Measurements from ENCODE around the gene HERC4.
A peak's percentile ranks its signal among the peaks of the same experiment; 100 is the strongest.
"Not testable (repeated sequence)": the region's sequence is repeated elsewhere in the genome, so short reads cannot be mapped to it uniquely, and the experiment has no call there.

The HERC4 gene

DNA sequence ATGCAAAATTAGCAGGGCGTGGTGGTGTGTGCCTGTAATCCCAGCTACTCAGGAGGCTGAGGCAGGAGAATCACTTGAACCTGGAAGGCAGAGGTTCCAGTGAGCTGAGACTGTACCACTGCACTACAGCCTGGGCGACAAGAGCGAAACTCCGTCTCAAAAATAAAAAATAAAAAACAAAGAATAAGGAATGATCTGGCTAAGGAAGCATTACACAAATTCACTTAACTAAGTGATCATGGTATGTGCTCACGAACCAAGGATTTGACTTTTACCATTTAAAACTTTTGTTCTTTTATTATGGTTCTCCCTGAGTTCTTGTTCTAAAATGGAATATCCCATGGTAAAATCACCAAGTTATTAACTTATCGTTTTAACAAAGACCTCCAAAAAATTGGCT, 119.5 kb downstream of the HERC4 start:
- DNase-seq = no peak

DNA sequence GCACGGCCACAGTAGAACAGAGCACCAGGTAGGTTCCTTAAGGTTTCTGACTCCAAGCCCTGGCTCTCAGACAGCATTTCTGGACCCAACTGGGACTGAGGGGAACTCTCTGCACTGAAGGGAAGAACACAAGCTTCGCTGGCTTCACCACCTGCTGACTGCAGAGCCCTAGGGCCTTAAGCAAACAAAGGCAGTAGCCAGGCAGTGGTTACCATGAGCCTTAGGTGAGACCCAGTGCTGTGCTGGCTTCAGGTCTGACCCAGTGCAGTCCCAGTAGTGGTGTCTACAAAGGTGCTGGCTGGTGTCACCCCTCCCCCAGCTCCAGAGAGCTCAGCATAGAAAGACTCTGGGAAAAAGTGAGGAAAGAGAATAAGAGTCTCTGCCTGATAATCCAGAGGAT, 131.2 kb downstream of the HERC4 start:
- DNase-seq = no peak

DNA sequence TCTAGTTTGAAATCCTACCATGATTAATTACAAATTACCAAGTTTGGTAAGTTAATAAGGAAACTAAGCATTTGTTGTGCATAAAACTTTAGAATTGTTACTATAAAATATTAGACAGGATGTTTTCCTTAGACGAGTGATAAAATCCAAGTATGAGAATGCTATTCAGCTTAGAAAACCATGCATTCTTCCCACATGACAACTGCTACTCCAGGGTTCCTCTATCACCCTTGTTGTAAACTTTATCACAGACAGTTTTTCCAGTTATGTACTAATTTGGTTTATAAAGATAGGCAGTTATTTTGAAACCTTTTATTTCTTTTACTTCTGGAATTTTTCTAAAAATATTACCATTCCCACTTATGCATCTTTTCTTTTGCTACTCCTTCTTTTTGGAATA, 138.7 kb downstream of the HERC4 start:
- no peak for DNase-seq

DNA sequence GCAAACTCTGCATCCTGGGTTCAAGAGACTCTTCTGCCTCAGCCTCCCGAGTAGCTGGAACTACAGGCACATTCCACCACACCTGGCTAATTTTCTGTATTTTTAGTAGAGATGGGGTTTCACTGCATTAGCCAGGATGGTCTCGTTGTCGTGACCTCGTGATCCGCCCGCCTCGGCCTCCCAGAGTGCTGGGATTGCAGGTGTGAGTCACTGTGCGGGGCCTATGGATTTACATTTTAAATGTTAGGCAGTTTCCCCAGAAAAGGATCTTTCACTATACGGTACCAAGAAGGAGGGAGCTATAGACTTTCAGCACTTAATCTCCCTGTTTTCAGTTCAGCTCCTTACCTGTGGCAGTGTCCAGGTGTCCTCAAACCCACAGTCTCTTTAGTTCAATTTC, 139.9 kb downstream of the HERC4 start:
- DNase-seq = no peak

- DNase-seq = no peak
Measured at GRCh38 chr10:67934336-67934735, 140.7 kb downstream of the HERC4 start.

DNA sequence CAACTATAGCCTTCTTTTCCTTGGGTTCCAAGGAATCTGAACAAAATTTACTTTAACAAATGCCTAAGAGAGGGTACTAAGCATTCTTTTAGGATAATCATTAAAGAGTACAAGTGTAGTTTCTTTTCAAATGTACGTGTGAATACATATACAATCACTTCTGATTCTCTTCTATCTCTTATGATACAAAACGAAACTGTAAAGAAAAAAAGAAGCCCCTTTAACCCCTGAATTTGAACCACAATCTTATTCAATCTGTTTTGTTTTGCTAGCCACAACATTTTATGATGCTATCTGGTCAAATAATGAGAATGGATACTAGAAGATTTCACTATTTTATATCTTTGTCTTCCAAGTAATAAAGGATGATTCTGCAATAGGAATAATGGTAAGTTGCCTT, 141.9 kb downstream of the HERC4 start:
- DNase-seq = no peak

- no peak for DNase-seq
Measured at GRCh38 chr10:67926951-67927350, 148.1 kb downstream of the HERC4 start.

- no peak for DNase-seq
Measured at GRCh38 chr10:67925449-67926005, 149.6 kb downstream of the HERC4 start.

DNA sequence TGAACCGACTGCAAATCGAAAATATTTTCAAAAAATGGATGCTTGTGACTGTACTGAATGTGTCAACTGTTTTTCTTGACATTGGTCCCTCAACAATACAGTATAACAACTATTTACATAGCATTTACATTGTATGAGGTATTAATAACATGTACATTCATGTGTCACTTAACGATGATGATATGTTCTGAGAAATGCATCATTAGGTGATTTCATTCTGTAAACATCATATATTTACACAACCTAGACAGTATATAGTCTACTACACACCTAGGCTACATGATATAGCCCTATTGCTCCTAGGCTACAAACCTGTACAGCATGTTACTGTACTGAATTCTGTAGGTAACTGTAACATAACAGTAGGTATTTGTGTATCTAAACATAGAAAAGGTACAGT, 150.9 kb downstream of the HERC4 start:
- no peak for DNase-seq

DNA sequence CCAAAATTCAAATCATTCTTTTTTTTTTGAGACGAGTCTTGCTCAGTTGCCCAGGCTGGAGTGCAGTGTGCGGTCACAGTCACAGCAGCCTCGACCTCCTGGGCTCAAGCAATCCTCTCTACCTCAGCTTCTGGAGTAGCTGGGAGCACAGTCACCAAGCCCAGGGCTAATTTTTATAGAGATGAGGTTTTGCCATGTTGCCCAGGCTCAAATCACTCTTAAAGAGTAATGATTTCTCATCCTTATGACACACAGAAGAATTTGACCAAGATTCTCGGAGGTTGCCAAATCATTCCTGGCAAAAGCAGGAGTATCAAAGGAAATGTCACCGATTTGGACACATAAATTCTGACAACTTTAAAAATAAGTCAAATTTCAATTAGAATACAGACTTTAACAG, 151.5 kb downstream of the HERC4 start:
- no peak for DNase-seq

GRCh38 chr10:67921065-67921464, 154.0 kb downstream of the HERC4 start:
- DNase-seq = no peak

DNA sequence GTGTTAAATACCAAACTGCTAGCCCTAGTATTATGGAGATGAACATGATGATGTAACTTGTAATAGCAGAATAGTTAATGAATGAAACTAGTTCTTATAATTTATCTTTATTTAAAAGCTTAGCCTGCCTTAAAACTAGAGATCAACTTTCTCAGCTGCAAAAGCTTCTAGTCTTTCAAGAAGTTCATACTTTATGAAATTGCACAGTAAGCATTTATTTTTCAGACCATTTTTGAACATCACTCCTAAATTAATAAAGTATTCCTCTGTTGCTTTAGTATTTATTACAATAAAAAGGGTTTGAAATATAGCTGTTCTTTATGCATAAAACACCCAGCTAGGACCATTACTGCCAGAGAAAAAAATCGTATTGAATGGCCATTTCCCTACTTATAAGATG, 157.4 kb downstream of the HERC4 start:
- no peak for DNase-seq

- DNase-seq = no peak
Measured at GRCh38 chr10:67917169-67917568, 157.9 kb downstream of the HERC4 start.

- DNase-seq = no peak
Measured at GRCh38 chr10:67914777-67915340, 160.2 kb downstream of the HERC4 start.

DNA sequence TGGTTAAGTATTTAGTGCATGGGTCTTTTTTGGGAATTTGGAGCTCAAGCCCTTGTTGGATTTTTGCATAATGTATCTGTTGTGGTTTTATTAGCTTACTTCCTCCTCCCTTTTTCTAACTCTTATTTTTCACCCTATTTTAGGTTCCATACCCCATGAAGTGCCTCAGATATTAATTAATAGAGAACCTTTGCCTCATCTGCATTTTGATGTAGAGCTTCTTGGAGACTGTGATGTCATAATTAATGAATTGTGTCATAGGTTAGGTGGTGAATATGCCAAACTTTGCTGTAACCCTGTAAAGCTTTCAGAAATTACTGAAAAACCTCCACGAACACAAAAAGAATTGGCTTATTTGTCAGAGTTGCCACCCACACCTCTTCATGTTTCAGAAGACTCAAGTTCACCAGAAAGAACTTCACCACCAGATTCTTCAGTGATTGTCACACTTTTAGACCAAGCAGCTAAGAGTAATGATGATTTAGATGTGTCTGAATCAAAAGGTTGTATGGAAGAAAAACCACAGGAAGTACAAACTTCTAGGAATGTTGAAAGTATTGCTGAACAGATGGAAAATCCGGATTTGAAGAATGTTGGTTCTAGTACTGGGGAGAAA, 162.6 kb downstream of the HERC4 start:
- DNase-seq = no peak

GRCh38 chr10:67903581-67903980, 171.5 kb downstream of the HERC4 start:
- no peak for DNase-seq

GRCh38 chr10:67893637-67894036, 181.4 kb downstream of the HERC4 start:
- DNase-seq = no peak

DNA sequence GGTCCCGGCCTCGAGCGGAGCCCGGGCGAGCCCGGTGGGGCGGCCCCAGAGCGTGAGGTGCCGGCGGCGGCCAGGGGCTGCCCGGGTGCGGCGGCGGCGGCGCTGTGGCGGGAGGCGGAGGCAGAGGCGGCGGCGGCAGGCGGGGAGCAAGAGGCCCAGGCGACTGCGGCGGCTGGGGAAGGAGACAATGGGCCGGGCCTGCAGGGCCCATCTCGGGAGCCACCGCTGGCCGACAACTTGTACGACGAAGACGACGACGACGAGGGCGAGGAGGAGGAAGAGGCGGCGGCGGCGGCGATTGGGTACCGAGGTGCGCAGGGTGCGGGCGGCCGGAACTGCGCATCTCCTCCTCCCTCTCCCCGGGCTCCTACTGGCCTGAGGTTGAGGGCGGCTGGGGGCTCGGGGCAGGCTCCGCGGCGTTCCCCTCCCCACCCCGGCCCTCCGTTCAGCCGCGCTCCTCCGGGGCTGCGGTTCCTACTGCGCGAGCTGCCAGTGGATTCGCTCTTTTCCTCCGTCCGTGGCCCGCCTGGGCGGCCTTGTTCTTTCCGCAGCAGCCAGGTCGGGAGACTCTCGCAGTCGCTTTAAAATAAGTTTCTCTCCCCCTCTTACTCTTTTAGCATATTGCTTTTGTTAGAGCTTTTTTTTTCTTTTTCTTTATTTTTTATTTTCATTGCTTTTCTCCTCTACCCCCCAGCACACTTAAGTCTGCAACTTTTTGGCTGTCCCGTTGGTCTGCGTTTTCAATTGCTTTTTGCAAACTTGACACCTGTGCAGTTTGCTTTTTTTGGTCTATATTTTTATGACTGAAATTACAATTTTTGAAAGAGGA, 190.0 kb downstream of the HERC4 start:
- peak; percentile 29 for DNase-seq

DNA sequence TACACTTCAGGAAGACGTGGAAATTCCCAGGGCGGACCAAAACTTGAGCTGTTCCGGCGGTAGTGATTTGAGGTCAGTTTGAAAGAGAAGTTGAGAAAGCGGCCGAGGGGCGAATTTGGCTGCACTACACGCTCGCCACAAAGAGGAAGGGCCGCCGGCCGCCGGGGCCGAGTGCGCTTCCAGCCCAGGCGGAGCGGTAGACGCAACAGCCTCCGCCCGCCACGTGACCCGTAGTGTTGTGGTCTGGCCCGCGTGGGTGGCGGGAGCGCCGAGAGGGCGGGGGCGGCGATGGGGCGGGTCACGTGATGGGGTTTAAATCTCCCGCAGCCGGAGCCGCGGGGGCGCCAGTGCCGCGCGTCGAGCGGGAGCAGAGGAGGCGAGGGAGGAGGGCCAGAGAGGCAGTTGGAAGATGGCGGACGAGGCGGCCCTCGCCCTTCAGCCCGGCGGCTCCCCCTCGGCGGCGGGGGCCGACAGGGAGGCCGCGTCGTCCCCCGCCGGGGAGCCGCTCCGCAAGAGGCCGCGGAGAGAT, 190.7 kb downstream of the HERC4 start, which contains the start of gene SIRT1:
Gene SIRT1, plus strand, starts transcription at position 344 of the 529 bp plus-strand sequence. Its CDS starts 66 bp downstream, at position 410.
- DNase-seq = peak; percentile 70

GRCh38 chr10:67883710-67884312, 191.3 kb downstream of the HERC4 start:
- DNase-seq = no peak

GRCh38 chr10:67878133-67878532, 196.9 kb downstream of the HERC4 start:
- no peak for DNase-seq

DNA sequence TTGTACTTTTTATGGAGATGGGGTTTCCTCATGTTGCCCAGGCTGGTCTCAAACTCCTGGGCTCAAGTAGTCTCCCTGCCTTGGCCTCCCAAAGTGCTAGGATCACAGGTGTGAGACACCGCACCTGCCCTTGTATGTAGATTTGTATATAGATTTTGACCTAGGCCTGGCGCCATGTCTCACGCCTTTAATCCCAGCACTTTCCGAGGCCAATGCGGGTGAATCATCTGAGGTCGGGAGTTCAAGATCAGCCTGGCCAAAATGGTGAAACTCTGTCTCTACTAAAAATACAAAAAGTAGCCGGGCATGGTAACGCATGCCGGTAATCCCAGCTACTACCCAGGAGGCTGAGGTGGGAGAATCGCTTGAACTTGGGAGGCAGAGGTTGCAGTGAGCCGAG, 197.7 kb downstream of the HERC4 start:
- not testable (repeated sequence) for DNase-seq
